ENCODE measurements around the gene GZMH. TPM values are rescaled to one million over a fixed set of nuclear protein-coding genes. Genes with fewer than 3 reads are reported as not detected.

The GZMH gene
- total and polyA plus RNA-seq, 2 of the 8 experiments (the other 6 are each of a cell fraction or from before 2014, with no cell fraction given) = not detected

- H3K14ac ChIP-seq (ENCODE audit: insufficient read length) = no peak overlapping the region
- TF ChIP-seq BRCA1 (IDR thresholded peaks at IDR 0.05; ENCODE audit: low read depth, low read length) (no peak), TBP (IDR thresholded peaks at IDR 0.05; ENCODE audit: low read depth, low read length) (no peak), FOSL1 (IDR thresholded peaks at IDR 0.05; ENCODE audit: insufficient read depth, low read depth, low read length) (no peak), POU5F1 (IDR thresholded peaks at IDR 0.05; ENCODE audit: low read depth, low read length) (no peak), SP4 (IDR thresholded peaks at IDR 0.05; ENCODE audit: low read length) (no peak), CREB1 (IDR thresholded peaks at IDR 0.05) (no peak), CBX8 (IDR thresholded peaks at IDR 0.05; ENCODE audit: borderline replicate concordance, low read depth, low read length) (no peak), TAF7 (optimal IDR thresholded peaks at IDR 0.05; ENCODE audit: borderline replicate concordance, low read depth, low read length) (no peak)
Measured at GRCh38 chr14:24632761-24633160, 23.3 kb upstream of the GZMH start.

More at GRCh38 chr14:24632761-24633160, 23.3 kb upstream of the GZMH start:
- Histone ChIP-seq H3K18ac (ENCODE audit: extremely low read depth, low read length) (no peak overlapping the region), H2BK12ac (ENCODE audit: low read depth, low read length) (no peak overlapping the region), H3K79me2 (ENCODE audit: control insufficient read depth in 1 of 2, insufficient read depth in 2 of 2, low read length in 2 of 2) (no peaks in the 10 kb centered on the region), H3K9ac (replicated peaks in 1 of 4; ENCODE audit: extremely low read depth in 1 of 4, low read depth in 3 of 4, low read length in 3 of 4) (no peak overlapping the region), H3K4me1 (replicated peaks in 1 of 4; ENCODE audit: control insufficient read depth in 3 of 4, insufficient read depth in 4 of 4, low read length in 3 of 4) (no peaks in the 10 kb centered on the region), H3K23me2 (ENCODE audit: low read depth, low read length) (no peaks in the 10 kb centered on the region), H3K9me3 (ENCODE audit: insufficient read depth in 2 of 2, low read depth in 1 of 2, low read length in 1 of 2) (peaks cover 28 to 52% of the 10 kb centered on the region in 2 experiments), H4K91ac (replicated peaks; ENCODE audit: insufficient read length, low read length) (no peak overlapping the region), H3K27ac (ENCODE audit: low read depth, low read length) (no peak overlapping the region), H2BK120ac (replicated peaks; ENCODE audit: low read depth, low read length) (no peak overlapping the region), H4K20me1 (replicated peaks in 1 of 2; ENCODE audit: control insufficient read depth in 1 of 2, insufficient read depth in 2 of 2, low read length in 2 of 2) (no peaks in the 10 kb centered on the region), H2BK5ac (ENCODE audit: low read depth, low read length) (no peak overlapping the region), H4K8ac (ENCODE audit: extremely low read depth, insufficient read depth, low read length) (no peak overlapping the region), H3K56ac (replicated peaks; ENCODE audit: insufficient read length, low read depth, low read length) (no peak overlapping the region), H3K23ac (ENCODE audit: insufficient read length) (no peak overlapping the region), H2AFZ (ENCODE audit: low read length) (no peak overlapping the region), H3K27me3 (replicated peaks in 1 of 4; ENCODE audit: control insufficient read depth in 3 of 4, extremely low read depth in 1 of 4, insufficient read depth in 3 of 4, low read length in 3 of 4) (no peaks in the 10 kb centered on the region), H3K4ac (replicated peaks; ENCODE audit: insufficient read length, low read depth, low read length) (no peak overlapping the region), H2BK15ac (ENCODE audit: low read length) (no peak overlapping the region), H2BK20ac (ENCODE audit: low read length) (no peak overlapping the region), H3K79me1 (ENCODE audit: low read depth, low read length) (no peaks in the 10 kb centered on the region), H3K4me3 (ENCODE audit: extremely low read depth in 1 of 4, insufficient read depth in 2 of 4, low read depth in 3 of 4, low read length in 4 of 4) (no peak overlapping the region), H4K5ac (ENCODE audit: insufficient read length, low read depth, low read length) (no peak overlapping the region), H3K36me3 (ENCODE audit: control insufficient read depth in 2 of 4, insufficient read depth in 4 of 4, low read length in 3 of 4) (no peaks in the 10 kb centered on the region), H3K4me2 (ENCODE audit: insufficient read depth in 1 of 2, low read depth in 2 of 2, low read length in 2 of 2) (no peak overlapping the region), H2AK5ac (ENCODE audit: low read depth, low read length) (no peak overlapping the region)
- POLR2A ChIA-PET (ENCODE audit: partially characterized antibody) = no interaction called here
- no peak for FAIRE-seq
- WGBS, 2 experiments (ENCODE audit: extremely low coverage in 1 of 2, insufficient coverage in 1 of 2, insufficient read length in 1 of 2, insufficient replicate concordance in 2 of 2, low coverage in 1 of 2, low lambda C conversion rate in 2 of 2, missing lambda C conversion rate in 1 of 2) = 74% methylated on average over 6 of the region's 6 CpGs; no CpG with 5 or more reads in 1 of the 2 experiments
- no peak for DNase-seq (ENCODE audit: low read depth in 1 of 2, low spot score in 2 of 2)
- CTCF ChIA-PET (ENCODE audit: partially characterized antibody) = no interaction called here
